Pancreas (tissue), 10 donors: ENCODE measurements around the gene CA9. TPM values are rescaled to one million over a fixed set of nuclear protein-coding genes. Genes with fewer than 3 reads are reported as not detected.

Source experiments
- ATAC-seq, 4 donors: fragments of 200-7000 bp; cut with Tn5 transposase; one replicate each; pipeline versions ENCODE4 v1.8.0 to v1.9.1; 2020; ENCODE audit warnings: mild to moderate bottlenecking in 4 of 4, moderate library complexity in 4 of 4
- DNase-seq, 6 donors: peaks; one replicate each; pipeline ENCODE4 v3.0.0-alpha.2; 2020
- FAIRE-seq: peaks from 2 replicates; lab custom pipeline; 2012; peaks lifted over from hg19 to GRCh38; lab: Jason Lieb, UNC
- H3K27ac ChIP-seq, 4 donors: fragments of 200-600 bp; sonication (generic); 1 replicate in 3 of 4; 2 replicates in 1 of 4; pipeline versions ENCODE4 v1.5.0 to v1.8.0; 2020
- H3K27me3 ChIP-seq, 4 donors: fragments of 200-600 bp; one replicate each; pipeline ENCODE4 v1.8.0; 2021
- H3K36me3 ChIP-seq, 3 donors: fragments of 200-600 bp; sonication (generic) in 1 of 3; one replicate each; pipeline versions ENCODE4 v1.5.0 to v1.8.0; 2020 to 2021
- H3K4me1 ChIP-seq, 3 donors: fragments of 200-600 bp; one replicate each; pipeline ENCODE4 v1.8.0; 2021
- H3K4me3 ChIP-seq, 4 donors: fragments of 200-600 bp; sonication (generic) in 2 of 4; one replicate each; pipeline versions ENCODE4 v1.5.0 to v1.8.0; 2020 to 2021
- H3K9me3 ChIP-seq, 4 donors: fragments of 200-600 bp; one replicate each; pipeline ENCODE4 v1.8.0; 2021
- WGBS, 2 donors: extraction: QIAGEN DNeasy Blood & Tissue Kit; methylation state at CpG; one replicate each; pipeline ENCODE4 v1.1.7; 2013; 5-methylcytosine and 5-hydroxymethylcytosine counted together
- intact Hi-C, 3 donors: fragments of 100-400 bp; cut with DNase I; formaldehyde crosslinking; loops; one replicate each; pipeline versions ENCODE4 v1.11.1 to v1.14.2; 2022
- polyA plus RNA-seq, 2 donors: library from polyadenylated mRNA; stranded (reverse); fragments of 200-250 nt; gene quantifications; one replicate each; pipeline ENCODE4 v1.2.3, GENCODE V29; 2013
- total RNA-seq, 6 donors: library from RNA; stranded (reverse); fragmentation: NEBNext Ultra II Directional in 4 of 6; extraction: Animal tissue kit (Norgen Biotek cat#: 25700) in 4 of 6; gene quantifications; one replicate each; pipeline versions ENCODE4 v1.2.1 to v1.2.4, GENCODE V29; 2021 to 2023
- TF ChIP-seq, protein P1 (sequence below), 4 donors: fragments of 200-600 bp; sonication (generic) in 3 of 4; IDR thresholded peaks; one replicate each; pipeline versions ENCODE4 v1.5.0 to v1.8.0; 2021; ENCODE audit warnings: antibody characterized with exemption in 4 of 4
- donor health status: healthy with polysubstance abuse.
- donor health status: DM: no; HTN: no; CAD: no; lungs with moderate emphysema.
- donor health status: DM: no; HTN: no; CAD: no.
- donor health status: control.
- donor health status: control.
- donor health status: Bipolar disorder and iron deficiency.
- donor health status: DM: yes; HTN: yes; CAD: no.
- donor health status: DM: no; HTN: no; CAD: no.
- donor health status: DM: no; HTN: no; CAD: no.
- donor health status: DM: yes; HTN: yes; CAD: no.

CA9 gene
- total and polyA plus RNA-seq, 8 donors = 1.2 to 75.6 (median 7.9) TPM

DNA sequence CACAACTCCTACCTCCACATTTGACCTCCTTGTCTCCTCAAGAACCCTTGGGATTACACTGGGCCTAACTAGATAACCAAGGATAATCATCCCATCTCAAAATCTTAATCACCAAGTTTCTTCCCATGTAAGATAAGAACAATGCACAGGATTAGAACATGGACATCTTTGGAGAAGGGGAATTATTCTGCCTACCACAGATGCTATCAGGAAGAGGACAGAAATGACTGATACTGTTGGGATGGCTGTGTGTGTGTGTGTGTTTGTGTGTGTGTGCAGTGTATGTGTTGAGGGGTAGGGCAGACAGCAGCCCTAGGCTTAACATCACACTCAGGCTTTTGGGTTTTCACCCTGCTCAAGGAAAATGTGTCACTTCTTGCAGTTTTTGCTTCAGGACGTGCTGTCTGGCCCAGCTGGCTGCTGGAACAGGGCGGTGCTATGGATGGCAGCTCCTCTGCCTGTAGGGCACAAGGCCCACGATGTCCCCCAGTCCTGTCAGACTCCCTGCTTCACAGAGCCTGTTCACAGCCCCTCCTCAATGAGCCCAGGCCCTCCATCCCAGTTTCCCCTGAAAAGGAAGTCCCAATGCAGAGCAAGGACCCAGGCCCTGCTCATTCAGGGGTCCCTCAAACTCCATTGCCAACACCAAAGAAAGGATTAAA lies 7.7 kb downstream of the CA9 start:
- ATAC-seq (no peak), FAIRE-seq (no peak), DNase-seq (no peak)
- 79 to 80% methylated on average over 3 of the region's 3 CpGs for WGBS, 2 donors
- Histone ChIP-seq H3K36me3 (no peaks in the 10 kb centered on the region), H3K27ac (no peak overlapping the region), H3K4me1 (no peaks in the 10 kb centered on the region), H3K9me3 (no peaks in the 10 kb centered on the region), H3K27me3 (no peaks in the 10 kb centered on the region), H3K4me3 (no peak overlapping the region)
- TF ChIP-seq, protein P1, sequence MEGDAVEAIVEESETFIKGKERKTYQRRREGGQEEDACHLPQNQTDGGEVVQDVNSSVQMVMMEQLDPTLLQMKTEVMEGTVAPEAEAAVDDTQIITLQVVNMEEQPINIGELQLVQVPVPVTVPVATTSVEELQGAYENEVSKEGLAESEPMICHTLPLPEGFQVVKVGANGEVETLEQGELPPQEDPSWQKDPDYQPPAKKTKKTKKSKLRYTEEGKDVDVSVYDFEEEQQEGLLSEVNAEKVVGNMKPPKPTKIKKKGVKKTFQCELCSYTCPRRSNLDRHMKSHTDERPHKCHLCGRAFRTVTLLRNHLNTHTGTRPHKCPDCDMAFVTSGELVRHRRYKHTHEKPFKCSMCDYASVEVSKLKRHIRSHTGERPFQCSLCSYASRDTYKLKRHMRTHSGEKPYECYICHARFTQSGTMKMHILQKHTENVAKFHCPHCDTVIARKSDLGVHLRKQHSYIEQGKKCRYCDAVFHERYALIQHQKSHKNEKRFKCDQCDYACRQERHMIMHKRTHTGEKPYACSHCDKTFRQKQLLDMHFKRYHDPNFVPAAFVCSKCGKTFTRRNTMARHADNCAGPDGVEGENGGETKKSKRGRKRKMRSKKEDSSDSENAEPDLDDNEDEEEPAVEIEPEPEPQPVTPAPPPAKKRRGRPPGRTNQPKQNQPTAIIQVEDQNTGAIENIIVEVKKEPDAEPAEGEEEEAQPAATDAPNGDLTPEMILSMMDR (IDR thresholded peaks at IDR 0.05) = no peak
- intact Hi-C loops = no loop called here

DNA sequence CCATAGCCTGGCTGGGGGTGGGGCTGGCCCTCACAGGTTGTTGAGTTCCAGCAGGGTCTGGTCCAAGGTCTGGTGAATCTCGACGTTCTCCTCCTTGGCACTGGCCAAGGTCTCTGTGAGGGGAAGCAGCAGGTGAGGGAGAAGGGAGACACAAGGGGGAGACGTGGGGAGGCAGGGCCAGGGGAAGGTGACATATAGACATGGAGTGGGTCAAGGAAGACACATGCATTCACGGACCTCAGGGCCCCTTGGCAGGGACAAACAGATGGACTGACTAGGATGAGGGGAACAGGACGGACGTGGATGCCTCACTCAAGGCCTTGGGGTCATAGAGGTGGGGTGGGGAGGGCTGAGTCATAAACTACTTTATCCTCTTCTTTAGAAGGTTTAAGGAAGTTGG lies 8.3 kb downstream of the CA9 start:
- Histone ChIP-seq H3K36me3 (no peaks in the 10 kb centered on the region), H3K27ac (no peak overlapping the region), H3K9me3 (no peaks in the 10 kb centered on the region), H3K4me1 (no peaks in the 10 kb centered on the region), H3K27me3 (no peaks in the 10 kb centered on the region), H3K4me3 (no peak overlapping the region)
- no peak for FAIRE-seq
- DNase-seq = no peak
- intact Hi-C loops = no loop called here
- 74 to 80% methylated on average over 6 of the region's 6 CpGs for WGBS, 2 donors
- no peak for ATAC-seq
- TF ChIP-seq, protein P1 (IDR thresholded peaks at IDR 0.05) = no peak

DNA sequence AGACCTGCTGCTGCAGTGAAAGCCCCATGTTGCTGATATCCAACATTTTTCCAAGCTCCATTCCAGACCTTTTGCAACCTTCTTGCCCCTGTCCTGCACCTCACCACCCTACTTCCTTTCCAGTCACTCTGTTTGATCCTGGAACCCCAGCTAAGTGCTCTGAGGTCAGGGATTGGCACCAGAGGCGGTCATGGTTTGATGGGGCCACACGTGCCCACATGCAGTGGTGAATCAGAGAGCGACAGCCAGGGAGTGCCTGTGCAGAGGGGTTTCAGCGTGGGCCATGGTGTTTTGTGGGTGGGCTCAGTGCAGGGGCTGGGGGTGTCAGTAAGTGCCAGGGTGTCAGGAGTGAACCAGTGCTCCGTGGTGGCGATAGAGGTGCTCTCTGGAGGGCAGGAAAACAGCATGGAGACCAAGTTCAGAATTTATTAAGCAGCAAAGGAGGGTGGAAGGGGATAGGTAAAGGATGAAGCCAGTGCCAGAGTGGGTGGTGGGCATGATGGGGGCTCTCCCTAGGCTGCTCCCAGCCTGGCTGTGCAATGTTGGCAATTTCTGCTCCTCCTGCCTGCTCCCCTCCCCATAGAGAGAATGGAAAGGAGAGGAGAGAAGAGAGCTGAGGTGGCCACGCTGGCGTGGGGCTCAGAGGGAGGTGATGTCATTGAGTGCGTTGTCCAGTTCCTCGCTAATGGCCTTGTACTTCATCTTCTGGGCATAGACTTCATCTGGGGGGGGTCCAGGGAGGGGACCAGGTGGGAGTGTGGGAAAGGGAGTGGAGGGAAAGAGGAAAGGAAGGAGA lies 9.0 kb downstream of the CA9 start:
- H3K27me3 ChIP-seq = no peaks in the 10 kb centered on the region
- no peaks in the 10 kb centered on the region for H3K36me3 ChIP-seq
- ATAC-seq (no peak), DNase-seq (no peak), FAIRE-seq (no peak)
- TF ChIP-seq, protein P1 (IDR thresholded peaks at IDR 0.05) = no peak
- H3K27ac ChIP-seq = no peak overlapping the region
- H3K4me1 ChIP-seq = no peaks in the 10 kb centered on the region
- H3K4me3 ChIP-seq = no peak overlapping the region
- intact Hi-C loops = no loop called here
- 86 to 92% methylated on average over 10 of the region's 10 CpGs for WGBS, 2 donors
- H3K9me3 ChIP-seq = no peaks in the 10 kb centered on the region

DNA sequence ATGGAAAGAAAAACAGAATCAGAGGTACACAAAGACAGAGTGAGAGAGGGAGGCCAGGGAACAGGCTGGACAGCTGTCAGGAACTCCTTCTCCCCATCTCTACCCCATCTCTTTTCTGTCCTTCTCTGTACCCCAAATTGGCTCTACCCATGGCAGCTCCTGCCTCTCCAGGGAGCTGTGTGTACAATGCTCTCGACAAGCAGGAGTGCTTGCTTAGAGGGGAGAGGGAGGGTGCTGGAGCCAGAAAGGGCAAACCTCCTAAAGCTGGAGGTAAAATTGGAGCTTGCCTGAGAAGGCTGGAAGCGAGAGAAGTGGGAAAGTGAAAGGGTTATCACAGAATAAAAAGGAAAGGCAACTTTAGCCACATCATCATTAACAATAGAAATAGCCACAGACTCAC lies 9.6 kb downstream of the CA9 start:
- H3K27me3 ChIP-seq = no peaks in the 10 kb centered on the region
- intact Hi-C loops = no loop called here
- no peaks in the 10 kb centered on the region for H3K4me1 ChIP-seq
- ATAC-seq = no peak
- H3K9me3 ChIP-seq = no peaks in the 10 kb centered on the region
- 58 to 71% methylated on average over 2 of the region's 2 CpGs for whole genome bisulfite sequencing, 2 donors
- TF ChIP-seq, protein P1 (IDR thresholded peaks at IDR 0.05) = no peak
- H3K27ac ChIP-seq = no peak overlapping the region
- DNase-seq = no peak
- no peak for FAIRE-seq
- H3K4me3 ChIP-seq = no peak overlapping the region
- no peaks in the 10 kb centered on the region for H3K36me3 ChIP-seq

DNA sequence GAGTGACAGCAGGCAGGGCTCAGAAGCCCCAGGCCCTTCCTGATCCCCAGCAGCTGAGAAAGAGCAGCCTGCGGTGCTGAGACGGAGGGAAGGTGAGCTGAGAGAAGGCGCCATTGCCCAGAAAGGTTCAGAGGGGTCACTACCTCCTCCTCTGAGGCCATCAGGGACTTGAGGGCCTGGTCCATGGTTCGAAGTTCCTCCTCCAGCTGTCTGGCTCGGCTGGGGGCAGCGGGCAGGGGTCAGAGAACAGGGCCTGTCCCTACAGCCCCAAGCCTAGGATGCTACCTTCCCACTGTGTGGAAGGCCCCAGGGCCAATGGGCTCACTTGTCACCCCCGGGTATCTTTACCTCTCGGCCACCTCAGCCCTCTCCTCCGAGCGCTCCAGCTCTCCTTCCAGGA lies 11.2 kb downstream of the CA9 start:
- Histone ChIP-seq H3K36me3 (no peaks in the 10 kb centered on the region), H3K4me3 (no peak overlapping the region), H3K9me3 (no peaks in the 10 kb centered on the region), H3K27me3 (no peaks in the 10 kb centered on the region), H3K4me1 (peaks cover 0 to 2% (median 0%) of the 10 kb centered on the region in 3 donors), H3K27ac (no peak overlapping the region)
- 93 to 94% methylated on average over 10 of the region's 10 CpGs for WGBS, 2 donors
- peak in 1 of 6 donors; percentile 23 for DNase-seq
- no peak for ATAC-seq
- intact Hi-C loops = no loop called here
- TF ChIP-seq, protein P1 (IDR thresholded peaks at IDR 0.05) = no peak
- no peak for FAIRE-seq
